ENCODE measurements around the gene PIGR. TPM values are rescaled to one million over a fixed set of nuclear protein-coding genes. Genes with fewer than 3 reads are reported as not detected.
A peak's percentile ranks its signal among the peaks of the same experiment; 100 is the strongest.
"Not testable (repeated sequence)": the region's sequence is repeated elsewhere in the genome, so short reads cannot be mapped to it uniquely, and the experiment has no call there.

PIGR gene
- total RNA-seq, 1 experiment from 2014 or later: 0.03 TPM

- H3K4me3 ChIP-seq (ENCODE audit: insufficient read depth, low read depth, low read length): no peak overlapping the region
- no peak for DNase-seq
- no peaks in the 10 kb centered on the region for H3K27me3 ChIP-seq (ENCODE audit: control insufficient read depth, insufficient read depth, low read length)
- no peaks in the 10 kb centered on the region for H3K36me3 ChIP-seq (replicated peaks; ENCODE audit: control insufficient read depth, insufficient read depth, low read length)
Measured at GRCh38 chr1:206932177-206932576, 14.1 kb downstream of the PIGR start.

- DNase-seq: peak; percentile 86
- H3K4me3 ChIP-seq (ENCODE audit: insufficient read depth, low read depth, low read length): no peak overlapping the region
- no peaks in the 10 kb centered on the region for H3K36me3 ChIP-seq (replicated peaks; ENCODE audit: control insufficient read depth, insufficient read depth, low read length)
- no peaks in the 10 kb centered on the region for H3K27me3 ChIP-seq (ENCODE audit: control insufficient read depth, insufficient read depth, low read length)
Measured at GRCh38 chr1:206931709-206932108, 14.6 kb downstream of the PIGR start.

GRCh38 chr1:206930210-206930798, 16.0 kb downstream of the PIGR start:
- DNase-seq: no peak
- Histone ChIP-seq H3K36me3 (replicated peaks; ENCODE audit: control insufficient read depth, insufficient read depth, low read length) (no peaks in the 10 kb centered on the region), H3K27me3 (ENCODE audit: control insufficient read depth, insufficient read depth, low read length) (no peaks in the 10 kb centered on the region), H3K4me3 (ENCODE audit: insufficient read depth, low read depth, low read length) (no peak overlapping the region)

GRCh38 chr1:206929524-206929923, 16.7 kb downstream of the PIGR start:
- DNase-seq: peak; percentile 42

GRCh38 chr1:206926286-206926685, 20.0 kb downstream of the PIGR start:
- Histone ChIP-seq H3K4me3 (ENCODE audit: insufficient read depth, low read depth, low read length) (no peak overlapping the region), H3K27me3 (ENCODE audit: control insufficient read depth, insufficient read depth, low read length) (no peaks in the 10 kb centered on the region), H3K36me3 (replicated peaks; ENCODE audit: control insufficient read depth, insufficient read depth, low read length) (no peaks in the 10 kb centered on the region)
- DNase-seq: no peak

More at GRCh38 chr1:206929524-206929923, 16.7 kb downstream of the PIGR start:
- Histone ChIP-seq H3K27me3 (ENCODE audit: control insufficient read depth, insufficient read depth, low read length) (no peaks in the 10 kb centered on the region), H3K4me3 (ENCODE audit: insufficient read depth, low read depth, low read length) (no peak overlapping the region), H3K36me3 (replicated peaks; ENCODE audit: control insufficient read depth, insufficient read depth, low read length) (no peaks in the 10 kb centered on the region)

GRCh38 chr1:206925106-206925736, 21.0 kb downstream of the PIGR start:
- H3K27me3 ChIP-seq (ENCODE audit: control insufficient read depth, insufficient read depth, low read length): no peaks in the 10 kb centered on the region
- no peak overlapping the region for H3K4me3 ChIP-seq (ENCODE audit: insufficient read depth, low read depth, low read length)
- DNase-seq: peak; percentile 62
- no peaks in the 10 kb centered on the region for H3K36me3 ChIP-seq (replicated peaks; ENCODE audit: control insufficient read depth, insufficient read depth, low read length)

- H3K27me3 ChIP-seq (ENCODE audit: control insufficient read depth, insufficient read depth, low read length): no peaks in the 10 kb centered on the region
- H3K4me3 ChIP-seq (ENCODE audit: insufficient read depth, low read depth, low read length): no peak overlapping the region
- no peak for DNase-seq
- H3K36me3 ChIP-seq (replicated peaks; ENCODE audit: control insufficient read depth, insufficient read depth, low read length): no peaks in the 10 kb centered on the region
Measured at GRCh38 chr1:206924592-206925105, 21.6 kb downstream of the PIGR start.

GRCh38 chr1:206923961-206924557, 22.2 kb downstream of the PIGR start:
- not testable (repeated sequence) for H3K4me3 ChIP-seq (ENCODE audit: insufficient read depth, low read depth, low read length); DNase-seq; H3K27me3 ChIP-seq (ENCODE audit: control insufficient read depth, insufficient read depth, low read length); H3K36me3 ChIP-seq (replicated peaks; ENCODE audit: control insufficient read depth, insufficient read depth, low read length)

- H3K27me3 ChIP-seq (ENCODE audit: control insufficient read depth, insufficient read depth, low read length): no peaks in the 10 kb centered on the region
- DNase-seq: no peak
- H3K4me3 ChIP-seq (ENCODE audit: insufficient read depth, low read depth, low read length): no peak overlapping the region
- no peaks in the 10 kb centered on the region for H3K36me3 ChIP-seq (replicated peaks; ENCODE audit: control insufficient read depth, insufficient read depth, low read length)
Measured at GRCh38 chr1:206923009-206923960, 23.0 kb downstream of the PIGR start.

GRCh38 chr1:206922524-206922923, 23.7 kb downstream of the PIGR start:
- Histone ChIP-seq H3K36me3 (replicated peaks; ENCODE audit: control insufficient read depth, insufficient read depth, low read length) (no peaks in the 10 kb centered on the region), H3K27me3 (ENCODE audit: control insufficient read depth, insufficient read depth, low read length) (no peaks in the 10 kb centered on the region), H3K4me3 (ENCODE audit: insufficient read depth, low read depth, low read length) (no peak overlapping the region)
- DNase-seq: no peak

GRCh38 chr1:206921772-206922265, 24.4 kb downstream of the PIGR start, which contains the start of gene FCMR:
FCMR (minus strand) TSS chr1:206921941; CDS start chr1:206921854, 87 bp downstream.
- Histone ChIP-seq H3K36me3 (replicated peaks; ENCODE audit: control insufficient read depth, insufficient read depth, low read length) (no peaks in the 10 kb centered on the region), H3K4me3 (ENCODE audit: insufficient read depth, low read depth, low read length) (no peak within 1 kb of the TSS), H3K27me3 (ENCODE audit: control insufficient read depth, insufficient read depth, low read length) (no peaks in the 10 kb centered on the region; the same call in 1 of the 2 replicates)

GRCh38 chr1:206918076-206918475, 28.2 kb downstream of the PIGR start:
- H3K27me3 ChIP-seq (ENCODE audit: control insufficient read depth, insufficient read depth, low read length): peaks cover 2% of the 10 kb centered on the region; the same call in 1 of the 2 replicates
- no peak overlapping the region for H3K4me3 ChIP-seq (ENCODE audit: insufficient read depth, low read depth, low read length)
- H3K36me3 ChIP-seq (replicated peaks; ENCODE audit: control insufficient read depth, insufficient read depth, low read length): no peaks in the 10 kb centered on the region
- no peak for DNase-seq

More at GRCh38 chr1:206921772-206922265, 24.4 kb downstream of the PIGR start, which contains the start of gene FCMR:
- DNase-seq: no peak

GRCh38 chr1:206916000-206916709, 30.1 kb downstream of the PIGR start:
- DNase-seq: no peak
- H3K4me3 ChIP-seq (ENCODE audit: insufficient read depth, low read depth, low read length): no peak overlapping the region
- H3K36me3 ChIP-seq (replicated peaks; ENCODE audit: control insufficient read depth, insufficient read depth, low read length): no peaks in the 10 kb centered on the region
- peaks cover 2% of the 10 kb centered on the region; the same call in 1 of the 2 replicates for H3K27me3 ChIP-seq (ENCODE audit: control insufficient read depth, insufficient read depth, low read length)

All from H7 (cell line).